ENCODE data around the gene PDXK.
"Not testable (repeated sequence)": the region's sequence is repeated elsewhere in the genome, so short reads cannot be mapped to it uniquely, and the experiment has no call there.

Gene PDXK

GRCh38 chr21:43690346-43690745, 28.6 kb upstream of the PDXK start:
- no peaks in the 10 kb centered on the region for H3K9me3 ChIP-seq (ENCODE audit: low read length)
- H3K4me3 ChIP-seq (ENCODE audit: low read length) = no peak overlapping the region
- H2AFZ ChIP-seq (ENCODE audit: low read depth, low read length) = no peak overlapping the region
- H3K36me3 ChIP-seq (ENCODE audit: insufficient read depth, low read length) = peaks cover 90% of the 10 kb centered on the region
- no peaks in the 10 kb centered on the region for H3K27me3 ChIP-seq (ENCODE audit: insufficient read depth, low read length)
- H3K4me1 ChIP-seq (ENCODE audit: insufficient read depth, low read length) = no peaks in the 10 kb centered on the region

GRCh38 chr21:43691086-43691795, 27.7 kb upstream of the PDXK start:
- Histone ChIP-seq H3K4me3 (ENCODE audit: low read length) (no peak overlapping the region), H2AFZ (ENCODE audit: low read depth, low read length) (no peak overlapping the region), H3K4me1 (ENCODE audit: insufficient read depth, low read length) (no peaks in the 10 kb centered on the region), H3K36me3 (ENCODE audit: insufficient read depth, low read length) (peaks cover 85% of the 10 kb centered on the region), H3K27me3 (ENCODE audit: insufficient read depth, low read length) (no peaks in the 10 kb centered on the region), H3K9me3 (ENCODE audit: low read length) (no peaks in the 10 kb centered on the region)

- H3K4me1 ChIP-seq (ENCODE audit: insufficient read depth, low read length) = no peaks in the 10 kb centered on the region
- no peak overlapping the region for H2AFZ ChIP-seq (ENCODE audit: low read depth, low read length)
- H3K36me3 ChIP-seq (ENCODE audit: insufficient read depth, low read length) = peaks cover 83% of the 10 kb centered on the region
- H3K4me3 ChIP-seq (ENCODE audit: low read length) = no peak overlapping the region
- H3K27me3 ChIP-seq (ENCODE audit: insufficient read depth, low read length) = no peaks in the 10 kb centered on the region
- H3K9me3 ChIP-seq (ENCODE audit: low read length) = no peaks in the 10 kb centered on the region
Measured at GRCh38 chr21:43691801-43692200, 27.1 kb upstream of the PDXK start.

GRCh38 chr21:43692949-43693348, 26.0 kb upstream of the PDXK start:
- H3K4me3 ChIP-seq (ENCODE audit: low read length) = no peak overlapping the region
- H3K9me3 ChIP-seq (ENCODE audit: low read length) = no peaks in the 10 kb centered on the region
- H2AFZ ChIP-seq (ENCODE audit: low read depth, low read length) = no peak overlapping the region
- no peaks in the 10 kb centered on the region for H3K27me3 ChIP-seq (ENCODE audit: insufficient read depth, low read length)
- no peaks in the 10 kb centered on the region for H3K4me1 ChIP-seq (ENCODE audit: insufficient read depth, low read length)
- peaks cover 73% of the 10 kb centered on the region for H3K36me3 ChIP-seq (ENCODE audit: insufficient read depth, low read length)

GRCh38 chr21:43693981-43694380, 24.9 kb upstream of the PDXK start:
- H3K9me3 ChIP-seq (ENCODE audit: low read length) = no peaks in the 10 kb centered on the region
- peaks cover 63% of the 10 kb centered on the region for H3K36me3 ChIP-seq (ENCODE audit: insufficient read depth, low read length)
- H3K4me3 ChIP-seq (ENCODE audit: low read length) = no peak overlapping the region
- no peaks in the 10 kb centered on the region for H3K4me1 ChIP-seq (ENCODE audit: insufficient read depth, low read length)
- no peak overlapping the region for H2AFZ ChIP-seq (ENCODE audit: low read depth, low read length)
- no peaks in the 10 kb centered on the region for H3K27me3 ChIP-seq (ENCODE audit: insufficient read depth, low read length)

GRCh38 chr21:43694437-43695079, 24.4 kb upstream of the PDXK start:
- peaks cover 1% of the 10 kb centered on the region for H3K4me1 ChIP-seq (ENCODE audit: insufficient read depth, low read length)
- H3K9me3 ChIP-seq (ENCODE audit: low read length) = no peaks in the 10 kb centered on the region
- H3K27me3 ChIP-seq (ENCODE audit: insufficient read depth, low read length) = no peaks in the 10 kb centered on the region
- H3K4me3 ChIP-seq (ENCODE audit: low read length) = no peak overlapping the region
- H3K36me3 ChIP-seq (ENCODE audit: insufficient read depth, low read length) = peaks cover 58% of the 10 kb centered on the region
- no peak overlapping the region for H2AFZ ChIP-seq (ENCODE audit: low read depth, low read length)

- no peaks in the 10 kb centered on the region for H3K27me3 ChIP-seq (ENCODE audit: insufficient read depth, low read length)
- no peak overlapping the region for H2AFZ ChIP-seq (ENCODE audit: low read depth, low read length)
- no peaks in the 10 kb centered on the region for H3K9me3 ChIP-seq (ENCODE audit: low read length)
- peaks cover 6% of the 10 kb centered on the region for H3K4me1 ChIP-seq (ENCODE audit: insufficient read depth, low read length)
- H3K36me3 ChIP-seq (ENCODE audit: insufficient read depth, low read length) = peaks cover 41% of the 10 kb centered on the region
- no peak overlapping the region for H3K4me3 ChIP-seq (ENCODE audit: low read length)
Measured at GRCh38 chr21:43696214-43696613, 22.7 kb upstream of the PDXK start.

- no peak overlapping the region for H3K4me3 ChIP-seq (ENCODE audit: low read length)
- no peak overlapping the region for H2AFZ ChIP-seq (ENCODE audit: low read depth, low read length)
- no peaks in the 10 kb centered on the region for H3K9me3 ChIP-seq (ENCODE audit: low read length)
- no peaks in the 10 kb centered on the region for H3K27me3 ChIP-seq (ENCODE audit: insufficient read depth, low read length)
- H3K36me3 ChIP-seq (ENCODE audit: insufficient read depth, low read length) = peaks cover 30% of the 10 kb centered on the region
- H3K4me1 ChIP-seq (ENCODE audit: insufficient read depth, low read length) = peaks cover 15% of the 10 kb centered on the region
Measured at GRCh38 chr21:43697758-43698643, 20.9 kb upstream of the PDXK start.

GRCh38 chr21:43699492-43699777, 19.5 kb upstream of the PDXK start:
- peaks cover 22% of the 10 kb centered on the region for H3K4me1 ChIP-seq (ENCODE audit: insufficient read depth, low read length)
- H3K36me3 ChIP-seq (ENCODE audit: insufficient read depth, low read length) = peaks cover 17% of the 10 kb centered on the region
- H2AFZ ChIP-seq (ENCODE audit: low read depth, low read length); H3K27me3 ChIP-seq (ENCODE audit: insufficient read depth, low read length); H3K9me3 ChIP-seq (ENCODE audit: low read length); H3K4me3 ChIP-seq (ENCODE audit: low read length): not testable (repeated sequence)

GRCh38 chr21:43699933-43700599, 18.9 kb upstream of the PDXK start:
- Histone ChIP-seq H3K9me3 (ENCODE audit: low read length) (no peaks in the 10 kb centered on the region), H3K36me3 (ENCODE audit: insufficient read depth, low read length) (peaks cover 11% of the 10 kb centered on the region), H3K4me1 (ENCODE audit: insufficient read depth, low read length) (peaks cover 22% of the 10 kb centered on the region), H3K4me3 (ENCODE audit: low read length) (no peak overlapping the region), H2AFZ (ENCODE audit: low read depth, low read length) (no peak overlapping the region), H3K27me3 (ENCODE audit: insufficient read depth, low read length) (no peaks in the 10 kb centered on the region)

- Histone ChIP-seq H3K27me3 (ENCODE audit: insufficient read depth, low read length) (no peaks in the 10 kb centered on the region), H3K36me3 (ENCODE audit: insufficient read depth, low read length) (no peaks in the 10 kb centered on the region), H3K4me1 (ENCODE audit: insufficient read depth, low read length) (peaks cover 22% of the 10 kb centered on the region), H3K9me3 (ENCODE audit: low read length) (no peaks in the 10 kb centered on the region), H2AFZ (ENCODE audit: low read depth, low read length) (peak overlapping the region; percentile 2), H3K4me3 (ENCODE audit: low read length) (no peak overlapping the region)
Measured at GRCh38 chr21:43701936-43702784, 16.8 kb upstream of the PDXK start.

- peak overlapping the region; percentile 2 for H2AFZ ChIP-seq (ENCODE audit: low read depth, low read length)
- no peaks in the 10 kb centered on the region for H3K9me3 ChIP-seq (ENCODE audit: low read length)
- H3K4me3 ChIP-seq (ENCODE audit: low read length) = no peak overlapping the region
- peaks cover 22% of the 10 kb centered on the region for H3K4me1 ChIP-seq (ENCODE audit: insufficient read depth, low read length)
- H3K27me3 ChIP-seq (ENCODE audit: insufficient read depth, low read length) = no peaks in the 10 kb centered on the region
- H3K36me3 ChIP-seq (ENCODE audit: insufficient read depth, low read length) = no peaks in the 10 kb centered on the region
Measured at GRCh38 chr21:43702785-43703034, 16.2 kb upstream of the PDXK start.
